Bronchial epithelial cell (primary cell): ENCODE results near the gene SMYD2. TPM values are rescaled to one million over a fixed set of nuclear protein-coding genes. Genes with fewer than 3 reads are reported as not detected.

Source experiments
- DNase-seq: peaks from one replicate; pipeline ENCODE4 v3.0.0-alpha.2; 2010; ENCODE audit warnings: low read depth
- FAIRE-seq: peaks from 2 replicates; lab custom pipeline; 2011; peaks lifted over from hg19 to GRCh38; lab: Jason Lieb, UNC
- H3K27me3 ChIP-seq: 2 replicates; pipeline ENCODE4 v1.5.1; 2011; ENCODE audit warnings: low read length; ENCODE audit not compliant: control insufficient read depth, insufficient read depth
- H3K36me3 ChIP-seq: 2 replicates; pipeline ENCODE4 v1.5.1; 2011; ENCODE audit warnings: low read length; ENCODE audit not compliant: control insufficient read depth, insufficient read depth
- H3K4me3 ChIP-seq: 2 replicates; pipeline ENCODE4 v1.5.1; 2011; ENCODE audit warnings: mild to moderate bottlenecking, low read depth, low read length, control low read depth
- CTCF ChIP-seq: IDR thresholded peaks from 2 replicates; pipeline ENCODE4 v1.5.1; 2011; ENCODE audit warnings: mild to moderate bottlenecking, moderate library complexity, low read length, control low read depth, inconsistent platforms; ENCODE audit not compliant: insufficient read depth, severe bottlenecking
- total RNA-seq: library from RNA; depleted of rRNA; stranded (reverse); fragments of >200 nt; gene quantifications from 2 replicates; pipeline ENCODE4 v1.2.1, GENCODE V29; 2014

The SMYD2 gene
- total RNA-seq, 1 donor from 2014 or later = 58.4 TPM

- H3K27me3 ChIP-seq = no peaks in the 10 kb centered on the region
- H3K36me3 ChIP-seq = peaks cover 39% of the 10 kb centered on the region
- H3K4me3 ChIP-seq = no peak overlapping the region
- no peak for DNase-seq
- no peak for FAIRE-seq
- no peak for TF ChIP-seq CTCF
Observed at GRCh38 chr1:214363386-214363785, 82.4 kb downstream of the SMYD2 start.

GRCh38 chr1:214364386-214364785 lies 83.4 kb downstream of the SMYD2 start:
- no peak for TF ChIP-seq CTCF
- DNase-seq (no peak), FAIRE-seq (no peak)
- Histone ChIP-seq H3K4me3 (no peak overlapping the region), H3K27me3 (no peaks in the 10 kb centered on the region), H3K36me3 (peaks cover 41% of the 10 kb centered on the region)

- peaks cover 39% of the 10 kb centered on the region for H3K36me3 ChIP-seq
- no peak for TF ChIP-seq CTCF
- no peak overlapping the region for H3K4me3 ChIP-seq
- FAIRE-seq (no peak), DNase-seq (no peak)
- H3K27me3 ChIP-seq = no peaks in the 10 kb centered on the region
Observed at GRCh38 chr1:214364786-214365295, 83.9 kb downstream of the SMYD2 start.

GRCh38 chr1:214367841-214368240 lies 86.9 kb downstream of the SMYD2 start:
- no peak for FAIRE-seq
- TF ChIP-seq CTCF = no peak

GRCh38 chr1:214369364-214369763 lies 88.4 kb downstream of the SMYD2 start:
- H3K36me3 ChIP-seq = peaks cover 26% of the 10 kb centered on the region
- no peak for FAIRE-seq

More at GRCh38 chr1:214367841-214368240, 86.9 kb downstream of the SMYD2 start:
- DNase-seq = no peak
- Histone ChIP-seq H3K27me3 (no peaks in the 10 kb centered on the region), H3K4me3 (no peak overlapping the region), H3K36me3 (peaks cover 32% of the 10 kb centered on the region)

More at GRCh38 chr1:214369364-214369763, 88.4 kb downstream of the SMYD2 start:
- DNase-seq = no peak
- no peaks in the 10 kb centered on the region for H3K27me3 ChIP-seq
- no peak overlapping the region for H3K4me3 ChIP-seq
- no peak for TF ChIP-seq CTCF
